PC-3 (cell line): ENCODE measurements around the gene SLC43A1.

ENCODE experiments used
- EZH2 ChIP-seq: fragments of 300-600 bp; sonication (generic); IDR thresholded peaks from one replicate; pipeline ENCODE4 v1.6.1; 2017; ENCODE audit warnings: antibody characterized with exemption, mild to moderate bottlenecking, low read length; ENCODE audit not compliant: unreplicated experiment
- EZH2phosphoT487 ChIP-seq: fragments of 300-600 bp; sonication (generic); IDR thresholded peaks from 2 replicates; pipeline ENCODE4 v1.6.1; 2018; ENCODE audit warnings: mild to moderate bottlenecking, antibody characterized with exemption, low read length, borderline replicate concordance
- TF ChIP-seq, protein P1 (sequence below): fragments of 300-600 bp; sonication (generic); conservative IDR thresholded peaks from 2 replicates; pipeline ENCODE4 v1.5.1; 2017; ENCODE audit warnings: antibody characterized with exemption, low read depth, mild to moderate bottlenecking, low read length

DNA sequence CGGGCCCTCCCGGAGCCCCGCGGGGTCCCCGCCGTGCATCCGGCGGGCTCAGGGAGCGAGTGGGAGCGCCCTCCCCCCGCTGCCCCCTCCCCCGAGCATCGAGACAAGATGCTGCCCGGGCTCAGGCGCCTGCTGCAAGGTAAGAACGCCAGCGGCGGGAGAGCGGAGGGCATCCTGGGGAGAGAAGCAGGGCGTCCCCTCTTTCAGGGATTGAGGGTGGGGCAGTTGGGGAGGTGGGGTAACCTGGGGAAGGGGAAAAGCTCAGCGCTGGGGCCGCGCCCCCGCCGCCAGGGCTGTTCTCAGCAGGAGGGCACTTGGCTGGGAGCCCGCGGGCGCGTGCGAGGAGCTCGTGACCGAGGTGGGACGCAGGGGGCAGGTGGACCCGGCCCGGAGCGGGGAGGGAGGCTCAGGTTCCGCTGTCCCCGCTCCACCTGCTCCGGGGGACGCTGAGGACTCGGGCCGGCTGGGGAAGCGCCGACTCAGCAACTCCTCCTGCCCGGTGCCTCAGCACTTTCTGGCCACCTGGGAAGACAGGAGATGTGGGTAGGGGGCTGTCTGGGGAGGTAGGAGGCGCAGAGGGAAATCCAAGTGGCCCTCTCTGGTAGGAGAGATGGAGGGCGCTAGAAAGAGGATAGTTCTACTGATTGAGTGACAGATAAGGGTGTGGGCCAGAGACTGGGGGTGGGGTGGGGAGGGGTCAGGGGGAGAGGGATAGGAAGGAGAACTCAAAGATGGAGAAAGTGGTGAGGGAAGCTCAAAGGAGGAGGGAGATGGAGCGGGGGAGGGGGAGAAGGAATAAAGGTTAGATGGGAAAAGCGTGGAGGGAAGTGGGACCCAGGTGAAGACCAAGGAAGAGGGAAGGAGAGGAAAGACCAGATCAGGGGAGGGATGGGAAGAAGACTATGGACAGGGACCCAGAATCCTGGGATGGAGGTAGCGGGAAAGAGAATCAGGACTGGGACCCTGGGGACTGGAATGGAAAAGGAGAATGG is 54.4 kb downstream of the SLC43A1 start:
- TF ChIP-seq, protein P1, sequence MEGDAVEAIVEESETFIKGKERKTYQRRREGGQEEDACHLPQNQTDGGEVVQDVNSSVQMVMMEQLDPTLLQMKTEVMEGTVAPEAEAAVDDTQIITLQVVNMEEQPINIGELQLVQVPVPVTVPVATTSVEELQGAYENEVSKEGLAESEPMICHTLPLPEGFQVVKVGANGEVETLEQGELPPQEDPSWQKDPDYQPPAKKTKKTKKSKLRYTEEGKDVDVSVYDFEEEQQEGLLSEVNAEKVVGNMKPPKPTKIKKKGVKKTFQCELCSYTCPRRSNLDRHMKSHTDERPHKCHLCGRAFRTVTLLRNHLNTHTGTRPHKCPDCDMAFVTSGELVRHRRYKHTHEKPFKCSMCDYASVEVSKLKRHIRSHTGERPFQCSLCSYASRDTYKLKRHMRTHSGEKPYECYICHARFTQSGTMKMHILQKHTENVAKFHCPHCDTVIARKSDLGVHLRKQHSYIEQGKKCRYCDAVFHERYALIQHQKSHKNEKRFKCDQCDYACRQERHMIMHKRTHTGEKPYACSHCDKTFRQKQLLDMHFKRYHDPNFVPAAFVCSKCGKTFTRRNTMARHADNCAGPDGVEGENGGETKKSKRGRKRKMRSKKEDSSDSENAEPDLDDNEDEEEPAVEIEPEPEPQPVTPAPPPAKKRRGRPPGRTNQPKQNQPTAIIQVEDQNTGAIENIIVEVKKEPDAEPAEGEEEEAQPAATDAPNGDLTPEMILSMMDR: no peak
- TF ChIP-seq EZH2 (no peak), EZH2phosphoT487 (no peak)
